ENCODE results near the gene EWSR1.

EWSR1 gene

GRCh38 chr22:29251981-29252911, 15.8 kb upstream of the EWSR1 start:
- no peak for DNase-seq

GRCh38 chr22:29253561-29254285, 14.3 kb upstream of the EWSR1 start:
- DNase-seq: no peak

GRCh38 chr22:29254286-29254660, 13.8 kb upstream of the EWSR1 start:
- no peak for DNase-seq

GRCh38 chr22:29255064-29255621, 12.9 kb upstream of the EWSR1 start:
- no peak for DNase-seq

DNA sequence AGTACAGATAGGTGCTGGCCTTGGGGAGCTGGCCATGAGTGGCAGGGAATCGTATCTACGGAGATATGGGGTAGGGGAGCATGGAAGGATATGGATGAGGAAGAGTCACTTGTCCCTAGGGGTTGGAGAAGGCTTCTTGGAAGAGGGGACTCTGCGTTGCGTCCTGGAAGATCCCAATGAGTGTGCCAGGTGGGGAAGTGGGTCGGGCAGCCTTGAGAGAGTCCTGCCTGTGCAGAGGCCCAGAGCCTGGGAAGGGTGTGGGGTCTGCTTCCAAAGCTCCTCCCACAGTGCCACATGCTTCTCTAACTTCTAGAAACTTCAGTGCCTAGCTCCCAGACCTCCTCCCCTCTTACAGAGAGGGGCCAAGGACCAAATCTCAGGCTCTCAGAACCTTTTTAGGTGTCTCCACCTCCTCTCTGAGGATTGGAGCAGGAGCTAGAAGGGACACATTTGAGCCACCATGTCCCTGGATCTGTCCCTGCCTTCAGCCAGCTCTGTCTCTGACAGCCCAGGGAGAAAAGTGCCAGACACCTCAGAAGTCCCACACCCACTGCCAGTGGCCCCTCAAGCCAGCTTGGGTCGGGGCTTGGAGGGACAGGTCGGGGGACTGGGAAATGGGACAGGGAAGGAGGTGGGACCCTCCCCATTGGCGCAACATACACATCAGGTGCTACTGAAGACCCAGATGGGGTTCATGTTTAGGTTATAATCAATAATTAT, 11.3 kb upstream of the EWSR1 start:
- no peak for DNase-seq

DNA sequence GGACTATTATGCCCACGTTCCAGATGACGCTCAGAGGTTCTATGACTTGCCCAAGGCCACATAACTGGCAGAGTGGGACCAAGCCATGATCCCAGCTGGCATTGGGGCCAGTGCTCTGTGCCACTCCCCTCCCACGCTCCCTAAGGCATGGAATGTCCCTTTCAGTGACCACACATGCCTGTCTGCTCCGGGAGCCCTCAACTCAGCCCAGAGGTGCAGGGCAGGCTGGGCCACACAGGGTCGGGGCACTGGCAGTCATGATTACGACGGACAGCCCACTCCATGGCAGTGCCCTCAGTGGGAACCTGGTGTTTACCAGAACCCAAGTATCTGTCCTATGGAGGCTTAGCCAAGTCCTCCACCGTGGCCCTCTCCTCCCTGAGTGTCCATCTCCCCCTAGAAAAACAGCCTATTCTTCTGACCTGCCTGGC, 10.3 kb upstream of the EWSR1 start:
- no peak for DNase-seq

DNA sequence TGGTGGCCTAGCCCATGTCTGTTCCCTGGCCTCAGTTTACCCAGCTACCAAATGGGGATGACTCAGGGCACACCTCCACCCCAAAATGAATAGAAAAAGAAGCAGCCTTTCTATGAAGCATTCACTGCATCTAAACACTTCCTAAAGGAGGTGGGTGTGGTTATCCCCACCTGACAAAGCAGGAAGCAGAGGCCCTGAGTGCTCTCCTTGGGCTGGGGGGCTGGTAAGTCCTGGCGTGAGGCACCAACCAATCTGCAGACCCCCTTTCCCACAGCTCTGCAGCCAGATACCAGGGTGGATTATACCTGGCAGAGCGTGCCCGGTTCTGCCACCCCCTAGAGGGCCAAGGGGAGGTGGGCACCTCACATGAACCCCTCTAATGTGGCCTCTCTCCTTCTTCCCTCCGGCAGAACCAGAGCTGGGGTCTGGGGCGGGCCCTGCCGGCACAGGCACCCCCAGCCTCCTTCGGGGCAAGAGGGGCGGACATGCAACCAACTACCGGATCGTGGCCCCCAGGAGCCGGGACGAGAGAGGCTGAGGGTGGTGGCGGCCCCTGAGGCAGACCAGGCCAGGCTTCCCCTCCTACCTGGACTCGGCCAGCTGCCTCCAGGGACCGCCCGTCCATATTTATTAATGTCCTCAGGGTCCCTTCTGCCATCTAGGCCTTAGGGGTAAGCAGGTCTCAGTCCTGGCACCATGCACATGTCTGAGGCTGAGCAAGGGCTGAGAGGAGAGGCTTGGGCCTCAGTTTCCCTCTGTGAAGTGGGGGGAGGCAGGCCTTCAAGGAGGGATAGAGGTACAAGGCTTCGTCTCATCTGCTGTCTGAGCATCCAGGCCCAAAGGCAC, 9.4 kb upstream of the EWSR1 start:
- no peak for DNase-seq

- DNase-seq: no peak
These were observed 8.7 kb upstream of the EWSR1 start for GRCh38 chr22:29259253-29259899.

- no peak for DNase-seq
These were observed 8.0 kb upstream of the EWSR1 start for GRCh38 chr22:29260031-29260560.

DNA sequence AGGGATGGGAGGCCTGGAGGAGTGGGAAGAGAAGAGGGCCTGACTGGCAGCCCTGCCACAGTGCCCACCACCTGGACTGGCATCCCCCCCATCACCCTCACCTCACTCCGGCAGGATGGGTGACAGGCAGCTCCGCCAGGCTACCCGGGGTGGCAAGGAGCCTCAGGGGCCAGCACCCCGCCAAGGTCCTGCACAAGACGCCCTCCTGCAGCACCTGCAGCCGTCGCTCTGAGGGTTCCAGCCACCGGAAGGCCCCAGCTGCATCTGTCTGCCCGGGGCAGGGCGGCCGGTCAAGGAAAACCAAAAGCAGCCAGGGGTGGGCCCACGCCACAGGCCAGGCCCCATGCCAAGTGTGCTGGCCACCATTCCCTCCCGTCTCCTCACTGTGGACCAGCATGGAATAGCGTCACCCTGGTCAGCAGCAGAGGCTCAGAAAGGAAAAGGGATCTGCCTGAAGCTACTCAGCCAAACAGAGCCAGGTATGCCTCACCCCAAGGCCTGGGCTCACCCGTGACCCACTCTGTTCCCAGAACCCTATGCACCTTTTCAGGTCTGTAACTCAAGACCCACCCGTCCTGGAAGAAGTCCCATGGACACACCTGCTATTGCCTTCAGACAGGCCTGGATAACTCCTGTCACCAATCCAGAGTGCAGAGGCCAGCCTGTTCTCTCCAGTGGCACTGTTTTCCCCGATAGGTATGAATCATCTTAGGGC, 7.3 kb upstream of the EWSR1 start:
- DNase-seq: no peak

- DNase-seq: no peak
These were observed 4.2 kb upstream of the EWSR1 start for GRCh38 chr22:29263791-29264276.

DNA sequence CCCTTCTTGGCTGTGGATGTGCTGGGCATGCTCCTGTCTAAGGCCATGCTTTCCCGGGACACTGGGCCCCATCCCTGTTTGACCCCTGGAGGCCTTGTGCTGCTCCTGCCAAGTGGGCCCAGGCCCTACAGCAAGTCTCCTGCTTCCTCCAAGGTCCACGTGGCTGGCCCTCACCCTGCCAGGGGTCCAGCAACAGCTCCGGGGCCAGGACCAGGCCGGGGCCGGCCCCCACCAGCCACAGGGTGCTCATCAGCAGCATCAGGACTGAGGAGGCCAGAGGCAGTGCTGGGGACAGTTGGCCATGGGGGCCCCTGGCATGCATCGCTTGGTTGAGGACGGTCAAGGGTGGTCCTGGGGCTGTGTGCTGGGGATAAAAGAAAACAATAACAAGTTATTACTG, 2.8 kb upstream of the EWSR1 start:
- no peak for DNase-seq

DNA sequence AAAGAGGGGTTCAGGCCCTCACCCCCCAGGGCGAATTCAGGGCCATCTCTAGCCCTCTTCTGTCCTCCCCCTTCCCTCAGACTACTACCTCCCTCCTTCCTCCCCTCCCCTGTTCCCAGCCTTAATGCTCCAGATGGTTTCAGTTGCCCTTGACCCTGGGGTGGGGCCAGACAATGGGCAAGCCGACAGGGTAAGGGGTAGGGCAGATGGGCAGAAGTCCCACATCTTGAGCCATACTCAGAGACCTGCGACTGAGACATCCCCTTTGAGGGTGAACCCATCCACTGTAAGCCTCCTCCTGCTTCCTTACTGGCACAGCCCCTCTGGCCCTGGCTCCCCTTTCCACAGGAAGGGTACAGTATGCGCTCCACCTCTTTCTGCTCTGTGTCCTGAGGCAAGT, 2.1 kb upstream of the EWSR1 start:
- DNase-seq: no peak

DNA sequence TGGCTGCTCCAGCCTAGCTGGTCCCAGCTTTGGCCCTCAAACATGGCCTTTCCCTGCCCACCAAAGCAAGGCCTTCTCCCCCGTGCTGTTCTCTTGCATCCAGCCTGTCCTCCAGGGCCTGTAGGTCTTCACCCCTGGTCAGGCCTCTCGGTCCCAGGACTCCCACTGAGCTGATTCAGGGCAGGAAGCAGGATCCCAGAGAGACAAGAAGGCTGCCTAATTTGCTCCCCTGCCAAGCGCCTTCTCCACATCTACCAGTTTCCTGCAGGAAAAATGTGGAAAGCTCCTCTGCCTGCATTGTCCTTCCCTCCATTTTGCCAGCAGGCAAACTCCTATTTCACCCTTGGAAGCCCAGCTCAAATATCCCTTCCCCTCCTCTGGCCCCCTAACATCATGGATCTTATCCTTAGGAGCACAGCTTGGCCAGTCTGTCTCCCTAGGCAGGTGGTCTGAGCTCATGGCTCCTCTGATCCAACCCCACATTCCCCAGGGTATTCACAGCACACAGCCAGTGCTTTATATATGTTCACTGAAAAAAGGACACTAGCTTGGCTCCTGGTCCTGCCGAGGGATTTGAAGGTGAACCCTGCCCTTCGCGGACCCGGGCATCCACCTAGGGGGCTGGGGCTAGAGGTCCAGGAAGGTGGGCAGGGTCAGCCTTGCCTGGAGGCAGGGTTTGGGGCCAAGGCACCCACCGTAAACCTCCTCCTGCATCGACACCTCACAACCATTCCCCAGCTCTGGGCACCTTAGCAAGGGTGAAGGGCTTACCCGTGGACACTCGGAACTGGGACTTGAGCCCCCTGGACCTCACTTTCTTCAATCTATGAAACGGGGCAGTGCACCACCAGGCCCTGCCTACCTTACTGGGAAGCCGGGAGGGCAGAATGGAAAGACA, 1.3 kb upstream of the EWSR1 start:
- no peak for DNase-seq

DNA sequence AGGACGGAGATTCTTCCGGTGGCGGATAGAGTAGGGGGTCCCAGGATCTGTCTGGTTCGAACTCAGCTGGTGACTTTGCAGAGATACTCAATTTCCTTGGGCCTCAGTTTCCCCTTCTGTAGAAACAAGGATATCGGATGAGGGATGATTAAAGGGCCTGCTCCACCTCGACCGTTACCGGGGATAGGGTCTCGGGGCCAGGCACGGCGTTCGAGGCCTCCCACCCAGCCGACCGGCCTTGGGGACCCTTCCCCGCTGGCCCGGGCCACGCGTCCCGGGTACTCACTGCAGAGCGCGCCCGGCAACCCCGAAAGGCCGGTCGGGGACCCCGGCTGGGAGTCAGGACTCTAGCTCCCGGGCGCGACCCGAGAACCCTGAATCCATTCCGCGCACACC, 608 bp upstream of the EWSR1 start:
- DNase-seq: no peak

GRCh38 chr22:29268511-29269229, 602 bp downstream of the EWSR1 start:
- peak; percentile 41 for DNase-seq

DNA sequence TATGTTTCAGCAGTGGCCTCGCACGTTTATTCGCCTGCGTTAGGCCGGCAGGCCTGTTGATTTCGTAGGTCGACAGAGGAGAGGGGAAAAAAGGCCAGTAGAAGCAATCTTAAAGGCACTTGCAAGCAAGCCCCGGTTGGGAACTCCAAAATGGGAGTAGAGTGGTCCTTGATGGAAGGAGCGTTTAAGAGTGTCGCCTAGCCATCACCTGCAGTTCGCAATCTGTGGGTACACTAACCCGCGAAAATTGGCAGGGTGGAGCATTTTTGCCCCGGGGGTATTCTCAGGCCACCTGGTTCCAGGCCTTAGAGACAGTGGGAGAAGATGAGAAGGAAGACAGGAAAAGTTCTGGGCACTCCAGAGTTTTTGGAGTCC, 1.1 kb downstream of the EWSR1 start:
- no peak for DNase-seq

- DNase-seq: no peak
These were observed 1.8 kb downstream of the EWSR1 start for GRCh38 chr22:29269731-29270474.

All from stimulated activated CD4-positive, alpha-beta T cell treated with anti-CD3 and anti-CD28 coated beads, Interleukin-1b, Interleukin-23, amount 100 ng/mL, for 48 hours (primary cell).